NOMO-1 (cell line): Measurements from ENCODE around the gene MTA1.

Experiments
- DNase-seq, 2 experiments: peaks; one replicate each; lab custom pipeline; 2025; ENCODE audit not compliant: unreplicated experiment in 2 of 2; lab: John Stamatoyannopoulos, UW

MTA1 gene

DNA sequence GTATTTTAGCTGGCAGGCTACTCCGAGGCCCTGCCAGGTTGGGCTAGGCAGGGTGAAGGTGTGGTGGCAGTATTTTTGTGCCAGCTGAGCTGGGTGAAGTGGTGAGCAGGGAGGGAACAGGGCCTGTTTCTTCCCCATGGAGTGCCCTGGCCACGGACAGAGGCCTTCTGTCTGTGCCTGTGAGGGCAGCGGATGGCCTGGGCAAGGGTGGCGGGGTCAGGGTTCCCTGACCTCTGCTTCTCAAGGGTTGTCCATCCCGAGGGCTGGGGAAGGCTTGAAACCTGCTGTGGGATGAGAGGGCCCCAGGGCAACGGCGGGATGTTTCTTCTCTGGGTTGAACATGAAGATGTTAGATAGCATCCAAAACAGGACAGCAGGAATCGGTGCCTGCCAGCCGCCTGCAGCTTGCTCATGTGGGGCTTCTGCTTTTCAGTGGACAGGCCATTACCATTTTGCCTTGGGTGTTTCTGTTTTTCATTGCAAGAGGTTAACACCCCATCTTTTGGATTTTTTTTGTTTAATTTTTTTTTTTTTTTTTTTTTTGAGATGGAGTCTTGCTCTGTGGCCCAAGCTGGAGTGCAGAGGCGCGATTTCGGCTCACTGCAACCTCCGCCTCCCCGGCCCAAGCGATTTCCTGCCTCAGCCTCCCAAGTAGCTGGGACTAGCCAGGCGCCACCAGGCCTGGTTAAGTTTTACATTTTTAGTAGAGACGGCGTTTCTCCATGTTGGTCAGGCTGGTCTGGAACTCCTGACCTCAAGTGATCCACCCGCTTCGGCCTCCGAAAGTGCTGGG, 3.3 kb downstream of the MTA1 start:
- DNase-seq, result no peak

DNA sequence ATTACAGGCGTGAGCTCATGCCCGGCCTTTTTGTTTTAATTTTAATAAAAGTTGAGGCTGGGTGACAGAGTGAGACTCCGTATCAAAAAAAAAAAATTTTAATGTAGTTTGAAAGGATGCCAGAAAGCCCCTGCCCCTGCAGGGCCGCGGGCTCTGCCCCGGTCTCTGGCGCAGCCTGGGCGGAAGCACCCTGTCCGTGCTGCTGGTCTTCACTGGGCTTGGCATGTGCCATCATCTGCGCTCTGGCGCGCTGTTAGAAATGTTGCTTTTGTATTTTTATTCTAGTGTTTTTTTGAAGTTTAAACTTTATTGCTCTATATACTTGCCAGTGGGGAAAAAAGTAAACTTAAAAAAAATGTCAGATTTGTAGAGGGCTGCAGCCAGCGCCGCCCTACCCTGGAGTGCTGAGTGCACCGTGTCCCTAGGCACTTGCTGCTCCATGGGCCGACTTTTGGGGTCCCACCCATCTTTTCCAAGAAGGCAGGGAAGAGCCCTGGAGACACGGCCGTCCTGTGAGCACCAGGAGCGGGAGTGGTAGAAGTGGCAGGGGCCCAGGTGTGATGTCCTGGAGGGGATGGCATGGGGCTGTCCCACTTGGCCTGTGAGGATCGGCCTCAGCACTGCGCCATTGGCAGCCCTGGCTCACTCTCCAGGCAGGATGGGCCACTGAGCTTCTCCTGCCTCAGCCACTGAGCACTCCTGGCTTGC, 4.0 kb downstream of the MTA1 start:
- no peak for DNase-seq

DNA sequence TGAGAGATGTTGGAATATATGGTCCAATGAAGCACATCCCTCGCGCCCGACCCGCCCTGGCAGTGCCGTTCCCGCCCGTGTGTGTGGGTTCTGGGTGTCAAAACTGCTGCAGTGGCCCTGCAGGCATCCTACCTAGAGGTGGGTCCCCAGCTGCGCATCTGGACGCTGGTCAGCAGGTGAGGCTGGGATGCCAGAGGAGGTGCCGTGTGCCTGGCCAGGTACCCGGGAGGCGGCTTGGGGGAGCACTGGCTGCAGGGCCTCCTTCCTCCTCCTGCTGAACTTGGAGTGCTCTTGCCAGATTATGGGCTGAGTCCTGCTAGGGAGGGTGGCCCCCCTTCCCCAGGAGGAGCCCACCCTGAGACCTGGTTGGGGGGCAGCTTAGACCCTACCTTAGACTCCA, 5.2 kb downstream of the MTA1 start:
- no peak for DNase-seq

DNA sequence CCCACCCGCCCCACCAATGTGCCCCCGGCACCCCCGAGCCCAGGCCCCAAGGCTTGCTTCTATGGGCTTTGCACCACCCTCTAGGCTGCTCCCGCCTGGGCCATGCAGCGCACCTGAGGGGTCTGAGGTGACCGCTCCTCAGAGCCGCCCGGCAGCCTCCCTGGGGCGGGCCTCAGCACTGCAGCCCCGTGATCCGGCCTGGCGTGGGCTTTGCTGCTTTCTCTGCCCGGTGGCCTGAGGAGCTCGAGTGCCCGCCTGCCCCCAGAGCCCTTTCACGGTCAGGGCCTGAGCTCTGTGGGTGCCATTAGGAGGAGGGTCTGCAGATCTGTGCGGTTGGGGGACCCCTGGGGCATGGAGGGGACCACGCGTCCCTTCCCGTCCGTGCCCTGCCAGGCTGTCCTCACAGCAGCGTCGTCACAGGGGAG, 6.2 kb downstream of the MTA1 start:
- DNase-seq, result no peak

DNA sequence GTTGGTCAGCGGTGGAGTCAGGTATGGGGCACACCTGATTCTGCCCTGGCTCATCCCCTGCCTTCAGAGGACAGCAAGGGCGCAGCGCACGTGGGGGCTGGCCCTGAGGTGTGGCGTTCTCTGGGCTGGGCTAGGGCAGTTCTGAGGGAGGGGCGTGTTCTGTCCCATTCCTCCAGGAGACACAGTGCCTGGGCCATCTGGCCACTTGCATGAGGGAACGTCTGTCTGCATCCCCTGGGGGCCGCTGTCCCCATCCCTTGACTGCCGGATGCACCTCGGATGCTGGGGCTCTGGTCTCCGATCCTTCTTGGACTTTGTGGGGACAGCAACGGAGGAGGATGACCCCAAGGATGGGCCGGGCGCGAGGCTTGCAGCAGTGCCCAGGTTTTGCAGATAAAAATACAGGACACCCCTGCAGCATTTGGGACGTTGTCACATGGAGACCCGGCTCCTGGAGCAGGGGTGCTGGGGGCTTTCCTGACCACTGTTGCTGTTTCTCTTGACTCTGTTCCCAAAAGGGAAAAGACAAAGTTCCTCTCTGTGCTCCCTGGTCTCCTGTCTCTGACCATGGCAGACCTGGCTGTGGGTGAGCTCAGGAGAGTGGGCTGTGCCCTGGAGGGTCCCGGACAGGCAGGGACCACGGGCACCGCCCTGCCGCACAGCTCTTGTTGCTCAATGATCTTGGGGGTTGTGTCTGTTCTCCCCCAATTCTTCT, 6.9 kb downstream of the MTA1 start:
- no peak for DNase-seq

DNA sequence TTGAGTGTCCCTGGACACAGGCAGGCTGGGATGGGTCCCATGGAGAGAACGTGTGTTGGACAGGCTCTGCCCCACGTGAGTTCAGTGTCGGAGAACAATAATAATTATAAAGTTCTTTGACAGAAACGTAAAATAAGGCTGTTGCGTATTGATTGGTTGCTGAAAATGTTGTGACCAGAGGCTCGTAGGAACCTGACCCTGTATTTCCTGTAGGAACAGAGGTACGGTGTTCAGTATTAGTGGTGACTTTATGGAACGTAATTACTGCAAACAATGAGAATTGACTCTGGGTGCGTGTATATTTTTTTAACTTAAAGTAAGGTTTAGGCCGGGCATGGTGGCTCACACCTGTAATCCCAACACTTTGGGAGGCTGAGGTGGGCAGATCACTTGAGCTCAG, 7.8 kb downstream of the MTA1 start:
- DNase-seq, result no peak

DNA sequence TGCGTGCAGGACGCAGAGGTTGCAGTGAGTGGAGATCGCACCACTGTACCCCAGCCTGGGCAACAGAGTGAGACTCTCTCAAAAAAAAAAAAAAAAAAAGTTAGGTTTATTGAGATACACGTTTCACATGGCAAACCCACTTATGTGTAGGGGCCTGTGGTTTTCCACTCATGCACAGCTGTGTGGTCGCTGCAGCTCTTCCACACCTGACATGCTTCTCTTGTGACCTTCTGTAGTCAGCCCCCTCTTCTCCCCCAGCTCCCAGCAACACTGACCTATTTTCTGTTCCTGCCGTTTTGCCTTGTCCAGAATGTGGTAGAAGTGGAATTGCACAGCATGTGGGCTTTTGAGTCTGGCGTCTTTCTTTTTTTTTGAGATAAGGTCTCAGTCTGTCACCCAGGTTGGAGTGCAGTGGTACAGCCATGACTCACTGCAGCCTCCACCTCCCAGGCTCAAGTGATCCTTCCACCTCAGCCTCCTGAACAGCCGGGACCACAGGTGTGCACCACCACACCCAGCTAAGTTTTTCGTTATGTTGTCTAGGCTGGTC, 8.4 kb downstream of the MTA1 start:
- DNase-seq, result no peak

DNA sequence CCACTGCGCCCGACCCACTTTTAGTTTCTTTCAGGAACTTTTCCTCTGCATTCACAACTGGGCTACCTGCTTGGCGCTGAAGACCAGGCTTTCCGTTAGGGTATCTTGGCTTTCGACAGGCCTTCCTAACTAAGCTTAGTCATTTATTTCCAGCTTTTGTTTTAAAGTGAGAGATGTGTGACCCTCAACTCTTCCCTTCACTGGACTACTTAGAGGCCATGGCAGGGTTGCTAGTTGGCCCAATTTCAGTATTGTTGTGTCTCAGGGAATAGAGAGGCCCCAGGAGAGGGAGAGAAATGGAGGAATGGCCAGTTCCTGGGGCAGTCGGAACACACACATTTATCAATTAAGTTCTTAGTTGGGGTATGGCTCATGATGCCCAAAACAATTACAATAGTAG, 10.4 kb downstream of the MTA1 start:
- DNase-seq, result no peak

DNA sequence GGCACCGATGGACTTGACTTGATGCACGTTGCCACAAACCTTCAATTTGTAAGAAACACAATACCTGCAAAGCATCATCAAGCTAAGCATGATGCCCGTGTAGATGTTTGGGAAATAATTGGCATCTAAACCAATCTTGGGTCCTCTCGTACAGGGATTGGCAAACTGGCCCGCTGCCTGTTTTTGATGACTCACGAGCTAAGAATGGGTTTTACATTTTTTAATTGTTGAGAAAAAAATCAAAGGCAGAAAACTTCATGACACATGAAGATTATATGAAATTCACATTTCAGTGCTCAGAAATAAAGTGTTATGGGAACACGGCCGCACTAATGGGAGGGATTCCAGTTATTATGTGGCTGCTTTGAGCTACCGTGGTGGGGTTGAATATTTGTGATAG, 10.9 kb downstream of the MTA1 start:
- no peak for DNase-seq

DNA sequence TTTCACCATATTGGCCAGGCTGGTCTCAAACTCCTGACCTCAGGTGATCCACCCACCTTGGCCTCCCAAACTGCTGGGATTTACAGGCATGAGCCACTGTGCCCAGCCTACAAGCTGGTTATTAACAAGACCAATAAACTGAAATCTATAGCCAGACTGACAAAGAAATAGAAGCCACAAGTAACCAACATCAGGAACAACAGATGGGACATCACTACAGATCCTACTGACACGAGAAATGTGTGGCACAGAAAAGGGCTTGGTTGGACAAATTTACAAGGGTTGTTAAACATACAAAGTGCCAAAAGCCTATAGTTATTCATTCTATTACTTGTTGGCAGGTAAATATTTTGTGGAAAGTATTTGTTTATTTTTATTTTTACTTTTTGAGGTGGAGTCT, 11.6 kb downstream of the MTA1 start:
- no peak for DNase-seq

DNA sequence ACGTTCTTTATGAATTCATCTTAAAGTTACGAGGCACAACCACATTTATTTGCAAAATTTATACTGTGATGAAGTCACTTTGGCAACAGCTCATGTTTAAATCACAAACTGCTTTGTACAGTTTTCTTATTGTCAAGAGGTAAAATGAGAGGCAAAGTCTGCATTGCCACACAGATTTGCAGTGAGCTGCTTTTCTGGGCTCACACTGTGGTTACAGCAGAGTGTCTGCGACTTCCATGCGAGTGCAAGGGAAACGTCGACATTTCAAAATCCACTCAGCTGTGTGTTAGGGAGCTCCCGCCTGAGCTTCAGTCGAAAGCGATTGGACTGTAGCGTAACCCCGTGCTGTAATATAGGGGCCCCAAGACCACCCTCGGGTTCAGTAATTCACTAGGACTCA, 13.0 kb downstream of the MTA1 start:
- no peak for DNase-seq

DNA sequence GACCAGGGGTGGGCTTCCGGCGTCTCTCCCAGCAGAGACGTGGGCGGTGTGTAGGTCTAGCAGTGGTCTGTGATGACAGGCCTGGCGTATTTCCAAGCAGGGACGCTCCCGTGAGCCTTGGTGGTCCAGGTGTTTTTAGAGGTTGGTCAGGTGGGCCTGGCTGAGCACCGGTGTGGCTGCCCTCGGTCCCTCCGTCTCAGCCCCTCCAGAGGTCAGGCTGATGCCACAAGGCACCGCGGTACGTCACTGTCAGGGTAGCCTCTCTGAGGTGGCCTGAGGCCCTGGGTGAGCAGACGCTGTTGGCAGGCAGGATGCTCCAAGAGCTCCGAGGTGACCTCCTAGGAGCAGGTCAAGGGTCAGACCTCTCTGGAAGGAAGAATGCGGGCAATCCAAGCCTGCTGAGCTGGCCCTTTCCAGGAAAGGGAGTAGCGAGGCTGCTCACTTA, 13.6 kb downstream of the MTA1 start:
- no peak for DNase-seq

DNA sequence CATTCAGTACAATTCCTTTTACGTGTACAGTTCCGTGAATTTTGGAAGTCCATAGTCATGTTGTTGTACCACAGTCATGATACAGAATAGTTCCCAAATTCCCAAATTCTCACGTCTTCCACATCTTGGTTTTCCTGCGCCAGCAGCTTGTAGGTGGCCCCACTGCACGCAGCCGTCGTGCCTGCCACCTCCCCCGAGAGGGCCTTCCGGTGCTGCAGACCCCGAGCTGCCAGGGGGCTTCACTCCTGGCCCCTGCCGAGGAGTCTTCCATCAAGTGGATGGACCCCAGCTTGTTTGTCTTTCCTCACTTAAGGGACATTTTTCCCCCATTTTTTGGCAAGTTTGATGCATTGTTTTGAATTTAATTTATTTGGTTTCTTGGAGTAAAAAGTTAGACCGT, 16.8 kb downstream of the MTA1 start:
- no peak for DNase-seq

DNA sequence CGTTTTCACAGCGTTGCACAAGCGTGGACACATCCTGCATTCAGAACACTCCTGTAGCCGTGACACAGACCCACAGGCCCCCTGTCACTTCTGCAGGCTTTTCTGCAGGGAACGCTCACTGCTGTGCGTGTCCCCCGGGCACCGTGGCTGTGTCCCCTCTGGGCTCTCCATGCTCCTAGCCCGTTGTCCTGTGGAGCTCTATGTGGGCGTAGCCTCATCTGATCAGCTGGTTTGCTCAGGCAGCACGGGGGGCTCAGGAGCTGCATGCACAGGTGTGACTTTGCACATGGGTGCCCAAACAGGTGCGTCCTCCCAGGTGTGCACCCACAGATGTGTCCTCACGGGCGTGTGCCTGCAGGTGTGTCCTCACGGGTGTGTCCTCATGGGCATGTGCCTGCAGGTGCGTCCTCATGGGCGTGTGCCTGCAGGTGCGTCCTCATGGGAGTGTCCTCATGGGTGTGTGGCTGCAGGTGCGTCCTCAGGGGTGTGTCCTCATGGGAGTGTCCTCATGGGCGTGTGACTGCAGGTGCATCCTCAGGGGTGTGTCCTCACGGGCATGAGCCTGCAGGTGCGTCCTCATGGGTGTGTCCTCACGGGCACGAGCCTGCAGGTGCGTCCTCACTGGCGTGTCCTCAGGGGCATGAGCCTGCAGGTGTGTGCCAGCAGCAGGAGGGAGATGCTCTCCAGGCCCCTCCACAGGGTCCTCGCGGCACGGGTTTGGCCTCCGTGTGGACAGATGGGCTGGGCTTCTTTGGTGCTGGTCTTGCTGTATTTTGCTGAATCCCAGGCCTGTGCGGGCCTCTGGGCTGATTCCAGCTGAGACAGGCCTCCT, 17.5 kb downstream of the MTA1 start:
- DNase-seq, result no peak

DNA sequence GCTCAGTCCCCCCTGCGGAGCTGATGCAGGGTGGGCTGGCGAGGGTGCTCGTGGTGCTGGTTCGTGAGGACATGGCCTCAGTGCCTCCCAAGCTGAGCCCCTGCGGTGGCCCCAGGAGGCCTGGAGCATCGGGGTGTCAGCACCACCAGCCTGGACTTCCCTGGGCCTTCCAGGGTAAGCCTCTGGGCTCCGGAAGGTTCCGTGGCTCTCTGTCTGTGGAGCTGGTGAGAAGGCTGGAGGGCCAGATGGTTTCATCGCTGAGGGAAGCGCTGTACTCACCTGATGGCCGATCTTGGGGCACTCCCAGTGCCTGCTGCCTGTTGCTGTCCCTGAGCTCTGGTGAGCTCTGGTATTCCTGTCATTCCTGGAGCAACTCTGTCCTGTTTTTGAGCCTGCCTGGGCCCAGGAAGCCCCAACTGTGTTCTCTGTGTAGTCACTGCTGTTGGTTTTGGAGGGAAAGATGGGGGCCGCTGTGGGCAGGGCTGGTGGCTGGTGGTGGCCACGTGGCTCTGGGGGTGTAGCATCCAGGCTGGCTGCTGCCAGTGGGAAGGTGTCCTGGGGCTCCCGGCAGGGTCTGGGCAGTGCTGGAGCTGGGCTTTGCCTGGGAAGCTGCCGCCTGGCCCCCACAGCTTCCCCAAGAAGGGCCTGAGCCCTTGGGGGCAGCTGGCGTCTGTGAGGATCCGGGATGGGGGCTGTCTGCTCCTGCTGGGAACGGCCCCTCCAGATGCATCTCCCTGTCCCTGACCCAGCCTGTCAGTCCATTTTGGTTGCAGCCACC, 18.3 kb downstream of the MTA1 start:
- DNase-seq, result no peak

DNA sequence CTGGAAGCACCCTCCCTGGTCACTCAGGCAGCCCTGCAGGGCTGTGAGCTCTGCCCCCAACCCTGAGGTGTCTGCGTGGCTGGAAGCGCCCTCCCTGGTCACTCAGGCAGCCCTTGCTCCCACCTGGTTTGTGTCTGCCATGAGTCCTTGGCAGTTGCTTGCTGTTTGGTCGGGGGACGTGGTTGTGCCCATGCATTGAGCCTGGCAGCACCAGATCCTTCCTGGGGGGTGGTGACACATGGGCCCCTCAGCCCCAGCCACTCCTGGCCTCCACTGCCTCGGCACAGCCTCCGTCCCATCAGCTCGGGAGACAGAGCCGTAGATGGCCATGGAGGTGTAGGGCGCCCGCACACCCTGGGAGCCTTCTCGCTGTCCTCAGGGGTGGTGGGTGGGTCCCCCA, 19.6 kb downstream of the MTA1 start:
- DNase-seq, result no peak

DNA sequence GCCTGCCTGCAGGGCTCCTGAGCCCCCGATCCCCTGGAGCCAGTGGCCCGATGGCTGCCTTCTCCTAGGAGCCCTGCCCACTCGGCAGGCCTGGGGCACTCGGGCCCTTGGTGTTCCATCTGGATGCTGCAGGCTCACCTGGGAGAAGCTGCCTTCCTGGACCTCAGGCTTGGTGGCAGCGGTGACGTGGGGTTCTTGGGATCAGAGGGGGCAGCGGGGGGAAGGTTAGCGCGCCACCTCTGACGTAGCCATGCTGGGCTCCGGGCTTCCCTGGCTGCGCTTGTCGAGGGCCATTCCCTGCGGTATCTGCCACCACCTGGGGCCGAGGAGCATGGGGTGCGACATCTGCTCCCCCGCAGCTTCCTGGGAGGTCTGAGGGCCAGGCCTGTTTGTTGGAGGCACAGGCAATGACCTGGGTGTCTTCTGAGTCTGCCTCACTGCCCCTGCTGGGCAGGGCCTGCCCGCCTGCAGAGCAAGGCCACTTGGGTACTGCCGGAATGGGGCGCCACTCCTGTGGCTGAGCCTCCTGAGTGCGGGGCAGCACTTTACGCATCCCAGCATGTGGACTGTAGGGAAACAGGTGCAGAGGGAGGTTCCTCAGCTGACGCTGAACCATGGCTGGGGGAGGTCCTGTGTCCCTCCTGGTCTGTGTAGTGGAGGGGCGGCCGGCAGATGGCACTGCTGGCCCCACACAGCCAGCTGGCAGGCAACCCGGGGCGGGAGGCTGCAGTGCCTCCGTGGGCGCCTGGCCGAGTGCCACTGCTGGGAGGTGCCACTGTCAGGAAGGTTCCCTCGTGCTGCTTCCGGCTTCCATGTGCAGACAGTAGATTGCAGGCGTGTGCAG, 20.3 kb downstream of the MTA1 start:
- no peak for DNase-seq

DNA sequence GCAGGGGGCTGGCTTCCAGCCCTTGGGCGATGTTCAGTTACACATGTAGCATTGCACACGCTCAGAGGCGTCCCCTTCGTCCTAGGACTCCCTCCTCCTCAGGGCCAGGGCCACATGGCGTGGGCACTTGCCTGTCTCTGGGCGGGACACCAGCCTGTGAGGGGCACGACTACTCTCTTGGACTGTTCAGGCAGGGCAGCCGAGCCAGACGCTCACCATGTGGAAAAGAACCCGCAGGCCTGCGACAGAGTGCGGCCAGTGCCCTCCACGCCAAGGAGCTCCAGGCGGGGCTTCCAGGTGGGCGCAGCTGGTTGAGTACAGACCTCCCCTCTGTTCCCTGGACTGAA, 20.9 kb downstream of the MTA1 start:
- no peak for DNase-seq

DNA sequence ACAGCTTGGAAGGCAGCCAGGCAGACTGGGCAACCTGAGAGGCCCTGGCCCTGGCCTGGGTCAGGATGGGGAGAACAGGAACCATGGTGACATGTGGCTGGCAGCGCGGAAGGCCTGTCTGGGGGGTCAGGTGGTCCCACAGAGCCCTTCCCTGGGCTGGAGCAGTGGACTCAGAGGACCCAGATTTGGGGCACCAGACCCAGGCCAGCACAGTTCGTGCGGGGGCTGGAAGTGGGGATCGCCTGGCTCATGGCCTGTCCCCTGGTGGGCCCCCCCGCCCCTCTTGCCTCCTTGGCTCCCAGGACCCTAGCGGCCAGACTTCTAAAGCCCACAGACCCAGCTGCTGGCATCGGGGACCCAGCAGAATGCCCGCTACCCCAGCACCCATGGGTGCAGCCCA, 21.4 kb downstream of the MTA1 start:
- DNase-seq, result no peak
